NB4 (cell line): ENCODE measurements around the gene CERKL.

Experiments
- CTCF ChIP-seq: IDR thresholded peaks from one replicate; pipeline ENCODE4 v1.5.1; 2012; ENCODE audit warnings: low read depth, low read length
- POLR2A ChIP-seq: IDR thresholded peaks from 2 replicates; pipeline ENCODE4 v1.6.1; 2011; ENCODE audit warnings: mild to moderate bottlenecking; ENCODE audit not compliant: insufficient read length; ENCODE audit errors: extremely low read depth

- TF ChIP-seq CTCF (no peak), POLR2A (no peak)
Observed at GRCh38 chr2:181680055-181680936, 23.4 kb upstream of the CERKL start, which contains the start of gene NEUROD1.
